Activated CD8-positive, alpha-beta memory T cell treated with anti-CD3 and anti-CD28 coated beads, Interleukin-2, amount 50 U/mL, for 48 hours (primary cell): ENCODE data around the gene GJB2.

ENCODE experiments used
- DNase-seq: peaks from one replicate; pipeline ENCODE4 v3.0.0-alpha.2; 2020

GJB2 gene

GRCh38 chr13:20141238-20142022 lies 51.3 kb downstream of the GJB2 start:
- DNase-seq: no peak

DNA sequence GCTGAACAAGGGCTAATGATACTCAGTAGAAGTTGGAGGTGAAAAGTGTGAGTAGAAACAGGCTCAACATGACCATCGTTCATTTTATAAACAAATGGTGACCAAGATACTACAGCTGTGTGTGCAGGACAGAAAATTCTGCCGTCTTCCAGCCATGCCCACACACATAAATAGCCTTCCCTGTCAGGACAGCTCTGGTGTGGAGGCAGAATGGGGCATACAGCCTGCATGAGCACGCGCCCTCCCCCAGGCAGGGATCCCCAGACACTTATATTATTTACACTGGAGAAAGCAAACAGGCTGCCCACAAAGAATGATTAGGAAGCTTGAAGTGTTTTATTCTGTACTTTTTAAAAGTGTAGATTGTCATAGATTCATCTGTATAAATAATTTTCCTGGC lies 52.3 kb downstream of the GJB2 start:
- DNase-seq: no peak

DNA sequence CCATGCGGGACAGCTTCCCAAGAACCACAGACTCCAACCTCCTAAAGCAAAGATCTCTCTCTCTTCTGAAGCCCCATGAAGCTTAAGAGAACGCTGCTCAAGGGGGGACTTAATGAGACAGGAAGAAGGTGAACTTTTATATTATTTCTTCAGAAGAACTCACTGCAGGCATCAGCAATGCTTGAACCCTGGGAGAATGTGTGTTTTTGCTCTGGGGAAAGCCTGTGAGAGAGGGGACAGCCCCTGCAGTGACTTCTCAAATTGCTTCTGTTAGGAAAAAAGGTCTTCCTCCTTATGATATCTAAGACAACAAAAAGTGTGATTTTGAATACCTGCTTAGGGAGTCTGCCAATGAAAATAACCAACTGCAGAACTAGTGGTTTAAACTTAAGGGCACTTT lies 54.9 kb downstream of the GJB2 start:
- DNase-seq: peak; percentile 7
